Upper lobe of left lung (tissue), 6 donors: ENCODE results near the gene PTPRN2. TPM values are rescaled to one million over a fixed set of nuclear protein-coding genes. Genes with fewer than 3 reads are reported as not detected.

Source experiments
- ATAC-seq, 2 donors: fragments of 200-7000 bp; cut with Tn5 transposase; one replicate each; pipeline ENCODE4 v1.9.1; 2022; ENCODE audit warnings: mild to moderate bottlenecking in 2 of 2, moderate library complexity in 2 of 2; ENCODE audit not compliant: low FRiP score in 2 of 2
- DNase-seq, 2 donors: peaks; one replicate each; pipeline ENCODE4 v3.0.0-alpha.2; 2019 to 2020
- H3K27ac ChIP-seq, 4 donors: fragments of 200-600 bp; sonication (generic); one replicate each; pipeline ENCODE4 v1.5.1; 2016 to 2019
- H3K27me3 ChIP-seq, 4 donors: fragments of 200-600 bp; sonication (generic); one replicate each; pipeline ENCODE4 v1.5.1; 2017 to 2019
- H3K36me3 ChIP-seq, 4 donors: fragments of 200-600 bp; sonication (generic); one replicate each; pipeline ENCODE4 v1.5.1; 2016 to 2019
- H3K4me1 ChIP-seq, 4 donors: fragments of 200-600 bp; sonication (generic); one replicate each; pipeline ENCODE4 v1.5.1; 2018 to 2019
- H3K4me3 ChIP-seq, 4 donors: fragments of 200-600 bp; sonication (generic); one replicate each; pipeline ENCODE4 v1.5.1; 2017 to 2019; ENCODE audit warnings: mild to moderate bottlenecking in 2 of 4, moderate library complexity in 1 of 4
- H3K9me3 ChIP-seq, 4 donors: fragments of 200-600 bp; sonication (generic); one replicate each; pipeline ENCODE4 v1.5.1; 2018 to 2019
- CTCF ChIP-seq, 6 experiments: fragments of 450-650 bp in 4 of 6; fragments of 200-600 bp in 2 of 6; sonication (generic) in 2 of 6; IDR thresholded peaks; one replicate each; pipeline ENCODE4 v1.5.1; 2016 to 2019; ENCODE audit warnings: antibody characterized with exemption in 6 of 6
- EP300 ChIP-seq, 4 donors: sonication (generic); formaldehyde crosslinking; IDR thresholded peaks; one replicate each; pipeline ENCODE4 v1.5.1; 2017; ENCODE audit warnings: antibody characterized with exemption in 4 of 4, control low read depth in 2 of 4
- POLR2A ChIP-seq, 4 donors: fragments of 450-650 bp; IDR thresholded peaks; one replicate each; pipeline ENCODE4 v1.5.1; 2016 to 2017; ENCODE audit warnings: antibody characterized with exemption in 4 of 4, mild to moderate bottlenecking in 2 of 4
- POLR2AphosphoS5 ChIP-seq, 2 donors: sonication (generic); formaldehyde crosslinking; IDR thresholded peaks; one replicate each; pipeline ENCODE4 v1.5.1; 2017; ENCODE audit warnings: antibody characterized with exemption in 2 of 2
- WGBS, 2 donors: methylation state at CpG; one replicate each; pipeline ENCODE4 v1.1.5; 2017 to 2018; 5-methylcytosine and 5-hydroxymethylcytosine counted together
- total RNA-seq, 6 donors: library from RNA; depleted of rRNA in 4 of 6; stranded (reverse); fragments of >200 nt in 4 of 6; gene quantifications; one replicate each; pipeline versions ENCODE4 v1.1.0 to v1.2.1, GENCODE V29; 2016 to 2021
- donor health status: DM: no; HTN: no; CAD: no; lungs with moderate emphysema.
- donor health status: DM: no; HTN: yes; CAD: no; lungs with severe emphysema.

The PTPRN2 gene
- total RNA-seq, 6 donors from 2014 or later = 3.3 to 7.9 (median 5.2) TPM

- DNase-seq (no peak), ATAC-seq (no peak)
- 71 to 83% methylated on average over 8 of the region's 8 CpGs for WGBS, 2 donors
- no peak for TF ChIP-seq EP300 (IDR thresholded peaks at IDR 0.05)
- TF ChIP-seq POLR2A (IDR thresholded peaks at IDR 0.05) = no peak
- TF ChIP-seq CTCF (IDR thresholded peaks at IDR 0.05) = no peak
- TF ChIP-seq POLR2AphosphoS5 (IDR thresholded peaks at IDR 0.05) = no peak
- H3K4me3 ChIP-seq = no peak overlapping the region
- no peaks in the 10 kb centered on the region for H3K36me3 ChIP-seq
- H3K9me3 ChIP-seq = no peaks in the 10 kb centered on the region
- H3K27ac ChIP-seq = no peak overlapping the region
- peaks cover 0 to 7% (median 4%) of the 10 kb centered on the region in 4 donors for H3K4me1 ChIP-seq
- no peaks in the 10 kb centered on the region for H3K27me3 ChIP-seq
These were observed 566.9 kb downstream of the PTPRN2 start for GRCh38 chr7:158020706-158021095.

GRCh38 chr7:158019726-158020705 is 567.6 kb downstream of the PTPRN2 start:
- no peak for ATAC-seq
- TF ChIP-seq CTCF (IDR thresholded peaks at IDR 0.05) (no peak), POLR2A (IDR thresholded peaks at IDR 0.05) (no peak), POLR2AphosphoS5 (IDR thresholded peaks at IDR 0.05) (no peak), EP300 (IDR thresholded peaks at IDR 0.05) (no peak)
- H3K36me3 ChIP-seq = no peaks in the 10 kb centered on the region
- peak in 1 of 2 donors; percentile 65 for DNase-seq
- WGBS, 2 donors = 88 to 91% methylated on average over 14 to 26 of the region's 27 CpGs
- H3K27me3 ChIP-seq = no peaks in the 10 kb centered on the region
- H3K4me1 ChIP-seq = peaks cover 0 to 10% (median 7%) of the 10 kb centered on the region in 4 donors
- H3K27ac ChIP-seq = no peak overlapping the region
- H3K4me3 ChIP-seq = no peak overlapping the region
- no peaks in the 10 kb centered on the region for H3K9me3 ChIP-seq

- TF ChIP-seq EP300 (IDR thresholded peaks at IDR 0.05) = no peak
- TF ChIP-seq POLR2A (IDR thresholded peaks at IDR 0.05) = no peak
- TF ChIP-seq POLR2AphosphoS5 (IDR thresholded peaks at IDR 0.05) = no peak
- no peak for TF ChIP-seq CTCF (IDR thresholded peaks at IDR 0.05)
- WGBS, 2 donors = 78 to 84% methylated on average over 20 of the region's 20 CpGs
- no peaks in the 10 kb centered on the region for H3K9me3 ChIP-seq
- H3K27ac ChIP-seq = no peak overlapping the region
- ATAC-seq = no peak
- no peaks in the 10 kb centered on the region for H3K36me3 ChIP-seq
- peak in 1 of 2 donors; percentile 19 for DNase-seq
- H3K27me3 ChIP-seq = no peaks in the 10 kb centered on the region
- peaks cover 0 to 10% (median 7%) of the 10 kb centered on the region in 4 donors for H3K4me1 ChIP-seq
- H3K4me3 ChIP-seq = no peak overlapping the region
These were observed 568.5 kb downstream of the PTPRN2 start for GRCh38 chr7:158018971-158019645.

- H3K9me3 ChIP-seq = no peaks in the 10 kb centered on the region
- no peak overlapping the region for H3K27ac ChIP-seq
- TF ChIP-seq EP300 (IDR thresholded peaks at IDR 0.05) (no peak), CTCF (IDR thresholded peaks at IDR 0.05) (no peak), POLR2A (IDR thresholded peaks at IDR 0.05) (no peak), POLR2AphosphoS5 (IDR thresholded peaks at IDR 0.05) (no peak)
- WGBS, 2 donors = 78 to 92% methylated on average over 17 to 19 of the region's 19 CpGs
- H3K4me1 ChIP-seq = peaks cover 0 to 10% (median 7%) of the 10 kb centered on the region in 4 donors
- H3K27me3 ChIP-seq = no peaks in the 10 kb centered on the region
- DNase-seq (peak in 1 of 2 donors; percentile 51), ATAC-seq (no peak)
- H3K4me3 ChIP-seq = no peak overlapping the region
- H3K36me3 ChIP-seq = no peaks in the 10 kb centered on the region
These were observed 569.4 kb downstream of the PTPRN2 start for GRCh38 chr7:158018098-158018762.
